HG02938 (cell line): ENCODE results near the gene TAS2R40.

Source experiments
- ATAC-seq: cut with Tn5 transposase; IDR thresholded peaks from one replicate; pipeline ENCODE4 v1.9.1; 2021; ENCODE audit warnings: mild to moderate bottlenecking, moderate library complexity; ENCODE audit not compliant: unreplicated experiment

TAS2R40 gene

DNA sequence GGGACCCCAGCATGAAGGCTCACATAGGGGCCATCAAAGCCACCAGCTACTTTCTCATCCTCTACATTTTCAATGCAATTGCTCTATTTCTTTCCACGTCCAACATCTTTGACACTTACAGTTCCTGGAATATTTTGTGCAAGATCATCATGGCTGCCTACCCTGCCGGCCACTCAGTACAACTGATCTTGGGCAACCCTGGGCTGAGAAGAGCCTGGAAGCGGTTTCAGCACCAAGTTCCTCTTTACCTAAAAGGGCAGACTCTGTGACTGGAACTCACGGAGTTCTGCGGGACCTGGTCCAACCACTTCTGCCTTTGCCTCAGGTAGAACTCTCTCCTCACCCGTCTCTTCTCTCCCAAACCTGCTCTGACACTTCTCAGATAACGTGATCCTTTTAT lies 945 bp downstream of the TAS2R40 start:
- ATAC-seq = no peak

GRCh38 chr7:143223784-143224183 lies 1.9 kb downstream of the TAS2R40 start:
- no peak for ATAC-seq

DNA sequence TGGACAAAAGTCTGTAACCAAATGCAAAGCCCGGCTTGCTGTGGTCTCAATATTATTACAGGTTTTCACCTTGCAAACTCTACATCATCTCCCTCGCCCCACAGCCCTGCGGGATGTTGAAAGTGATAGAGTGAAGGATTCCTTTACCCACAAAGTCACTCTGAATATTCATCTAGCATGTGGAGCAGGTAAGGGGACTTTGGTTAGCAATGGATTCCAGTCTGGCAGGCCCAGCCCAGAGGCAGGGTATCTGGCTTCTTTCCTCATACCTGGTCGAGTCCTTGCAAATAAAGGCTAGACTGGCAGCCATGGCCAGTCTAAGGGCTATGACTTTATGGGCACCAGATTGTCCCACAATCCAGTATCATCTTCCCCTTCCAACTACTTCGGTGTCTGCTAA lies 3.2 kb downstream of the TAS2R40 start:
- no peak for ATAC-seq

DNA sequence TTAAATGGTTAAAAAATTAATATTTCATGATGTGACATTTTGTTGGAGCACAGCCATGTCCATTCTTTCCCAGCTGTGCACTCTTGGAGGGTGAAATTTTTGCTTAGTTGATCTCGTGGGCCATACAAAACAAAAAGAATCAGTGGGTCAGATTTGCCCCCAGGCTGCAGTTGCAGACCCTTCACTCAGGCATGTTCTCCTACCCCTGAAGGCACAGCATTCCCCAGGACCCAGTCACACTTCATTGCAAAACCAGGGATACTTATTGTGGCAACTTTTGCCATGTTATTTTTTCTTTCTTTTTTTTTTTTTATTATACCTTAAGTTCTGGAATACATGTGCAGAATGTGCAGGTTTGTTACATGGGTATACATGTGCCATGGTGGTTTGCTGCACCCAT lies 6.0 kb downstream of the TAS2R40 start:
- no peak for ATAC-seq

DNA sequence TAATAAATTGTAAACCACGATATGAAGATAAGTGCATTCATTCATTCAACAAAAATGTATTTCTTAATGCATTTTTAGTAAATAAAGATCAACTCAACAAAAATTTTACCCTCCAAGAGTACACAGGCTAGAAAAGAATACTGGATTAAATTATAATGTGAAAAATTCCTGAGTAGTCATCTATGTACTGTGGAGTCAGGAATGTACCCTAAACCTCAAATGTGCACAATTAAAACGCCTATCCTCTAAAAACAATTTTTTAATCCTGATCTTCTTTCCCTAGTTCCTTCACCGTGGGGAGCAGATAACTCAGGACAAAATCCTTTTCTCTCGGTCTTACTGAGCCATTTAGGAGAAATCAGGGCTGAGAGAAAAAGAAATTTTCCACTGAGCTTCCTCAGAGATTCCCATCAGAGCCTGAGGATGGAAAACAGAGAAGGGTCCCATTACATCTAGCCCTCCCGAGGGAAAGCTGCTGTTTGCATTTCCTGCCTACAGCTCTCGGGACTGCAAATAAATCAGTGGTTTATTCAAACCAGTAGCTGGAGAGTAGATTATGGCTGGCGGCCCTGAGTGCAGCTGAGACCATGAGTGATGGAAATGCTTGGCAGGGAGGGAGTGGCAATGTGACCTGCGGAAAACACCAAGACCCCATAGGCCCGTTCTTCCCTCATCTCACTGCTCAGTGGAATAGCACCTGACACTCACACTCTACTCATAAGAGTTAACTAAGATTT lies 7.4 kb downstream of the TAS2R40 start:
- ATAC-seq = no peak

DNA sequence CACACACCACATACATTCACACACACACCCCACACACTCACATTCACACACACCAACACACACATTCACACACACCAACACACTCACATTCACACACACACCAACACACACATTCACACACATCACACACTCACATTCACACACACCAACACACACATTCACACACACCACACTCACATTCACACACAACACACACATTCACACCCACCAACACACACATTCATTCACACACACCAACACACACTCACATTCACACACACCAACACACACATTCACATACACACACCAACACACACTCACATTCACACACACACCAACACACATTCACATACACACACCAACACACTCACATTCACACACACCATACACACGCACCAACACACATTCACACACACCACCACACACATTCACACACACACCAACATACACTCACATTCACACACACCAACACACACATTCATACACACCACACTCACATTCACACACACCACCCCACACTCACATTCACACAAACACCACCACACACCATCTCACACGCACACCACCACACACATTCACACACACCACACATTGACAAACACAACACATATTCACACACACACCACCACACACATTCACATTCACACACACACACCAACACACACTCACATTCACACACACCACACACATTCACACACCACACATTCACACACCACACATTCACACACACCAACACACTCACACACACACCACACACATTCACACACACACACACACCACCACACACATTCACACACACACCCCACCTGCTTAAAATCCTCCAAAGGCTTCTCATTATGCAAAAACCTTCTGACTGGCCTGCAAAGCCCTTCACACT lies 9.0 kb downstream of the TAS2R40 start:
- no peak for ATAC-seq

DNA sequence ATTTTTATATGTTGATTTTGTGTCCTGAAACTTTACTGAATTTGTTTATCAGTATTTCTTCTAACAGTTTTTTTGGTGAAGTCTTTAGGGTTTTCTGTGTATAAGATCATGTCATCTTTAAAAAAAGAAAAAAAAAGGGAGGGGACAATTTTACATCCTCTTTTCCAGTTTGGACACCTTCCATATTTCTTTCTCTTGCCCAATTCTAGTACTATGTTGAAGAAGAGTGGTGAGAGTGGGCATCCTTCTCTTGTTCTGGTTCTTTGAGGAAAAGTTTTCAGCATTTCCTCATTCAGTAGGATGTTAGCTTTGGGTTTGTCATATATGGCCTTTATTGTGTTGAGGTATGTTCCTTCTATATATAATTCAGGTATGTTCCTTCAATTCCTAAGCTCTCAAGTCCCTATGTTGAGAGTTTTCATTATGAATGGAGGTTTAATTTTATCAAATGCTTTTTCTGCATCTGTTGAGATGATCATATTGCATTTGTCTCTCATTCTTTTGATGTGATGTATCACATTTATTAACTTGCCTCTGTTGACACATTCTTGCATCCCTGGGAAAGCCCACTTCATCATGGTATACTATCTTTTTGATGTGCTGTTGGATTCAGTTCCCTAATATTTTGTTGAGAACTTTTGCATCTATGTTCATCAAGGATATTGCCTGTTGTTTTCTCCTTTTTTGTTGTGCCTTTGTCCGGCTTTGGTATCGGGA lies 12.1 kb downstream of the TAS2R40 start:
- ATAC-seq = no peak

DNA sequence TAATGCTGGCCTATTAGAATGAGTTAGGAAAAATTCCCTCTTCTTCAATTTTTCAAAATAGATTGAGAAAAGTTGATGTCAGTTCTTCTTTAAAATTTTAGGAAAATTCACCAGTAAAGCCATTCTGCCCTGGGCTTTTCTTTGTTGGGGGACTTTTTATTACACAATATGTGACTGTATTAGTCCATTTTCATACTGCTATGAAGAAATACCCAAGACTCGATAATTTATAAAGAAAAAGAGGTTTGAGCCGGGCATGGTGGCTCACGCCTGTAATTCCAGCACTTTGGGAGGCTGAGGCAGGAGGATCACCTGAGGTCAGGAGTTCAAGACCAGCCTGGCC lies 12.7 kb downstream of the TAS2R40 start:
- ATAC-seq = no peak

DNA sequence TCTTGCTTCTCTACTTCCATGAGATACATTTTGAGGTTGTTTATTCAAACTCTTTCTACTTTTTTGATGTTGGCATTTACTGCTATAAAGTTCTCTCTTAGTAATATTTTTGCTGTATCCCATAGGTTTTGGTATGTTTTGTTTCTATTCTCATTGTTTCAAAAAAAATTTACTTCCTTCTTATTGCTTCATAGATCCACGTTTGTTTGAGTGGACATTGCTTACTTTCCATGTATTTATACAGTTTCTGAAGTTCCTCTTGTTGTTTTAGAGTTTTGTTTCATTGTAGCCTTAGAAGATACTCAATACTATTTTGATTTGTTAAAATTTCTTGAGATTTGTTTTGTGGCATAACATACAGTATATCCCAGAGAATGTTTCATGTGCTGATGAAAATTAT lies 13.7 kb downstream of the TAS2R40 start:
- no peak for ATAC-seq

- ATAC-seq = no peak
Measured at GRCh38 chr7:143236408-143236990, 14.7 kb downstream of the TAS2R40 start.

- no peak for ATAC-seq
Measured at GRCh38 chr7:143237366-143237765, 15.5 kb downstream of the TAS2R40 start.

GRCh38 chr7:143238289-143238980 lies 16.6 kb downstream of the TAS2R40 start:
- ATAC-seq = no peak

DNA sequence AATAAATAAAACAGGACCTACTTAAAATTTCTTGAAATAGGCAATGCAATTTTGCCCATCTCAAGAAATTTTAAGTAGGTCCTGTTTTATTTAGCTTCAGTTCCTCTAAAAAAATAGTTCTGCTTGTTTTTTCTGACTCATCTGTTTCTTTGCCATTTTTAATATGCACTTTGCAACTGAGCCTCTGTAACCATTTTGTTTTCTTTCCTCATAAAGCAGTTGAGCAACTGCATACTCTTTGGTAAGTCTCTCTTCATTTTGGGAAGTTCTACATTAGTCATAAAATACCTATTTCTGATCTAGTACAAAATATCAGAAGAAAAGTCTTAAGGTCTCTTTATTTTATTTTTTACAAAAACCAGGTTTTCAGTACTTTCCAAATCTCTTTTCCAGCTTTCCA lies 18.0 kb downstream of the TAS2R40 start:
- ATAC-seq = no peak

- peak; percentile 94 for ATAC-seq
Measured at GRCh38 chr7:143240291-143241168, 18.7 kb downstream of the TAS2R40 start.

DNA sequence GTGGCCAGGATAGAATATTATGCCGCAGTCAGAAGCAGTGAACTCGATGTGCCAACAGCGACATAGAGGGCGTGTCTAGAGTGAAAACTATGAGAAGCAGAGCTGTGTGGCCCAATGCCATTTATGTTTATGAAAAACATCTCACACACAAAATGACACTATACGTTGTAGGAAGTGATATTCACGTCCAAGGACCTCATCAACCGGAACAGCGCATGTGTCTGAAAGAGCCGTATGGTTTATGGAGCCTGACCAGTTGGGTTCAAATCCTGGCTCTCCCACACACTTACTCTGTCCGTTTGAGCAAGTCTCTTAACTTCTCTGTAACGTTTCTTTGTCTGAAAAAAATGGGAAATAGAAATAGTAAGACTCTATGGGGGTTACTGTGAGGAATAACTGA lies 20.5 kb downstream of the TAS2R40 start:
- no peak for ATAC-seq

DNA sequence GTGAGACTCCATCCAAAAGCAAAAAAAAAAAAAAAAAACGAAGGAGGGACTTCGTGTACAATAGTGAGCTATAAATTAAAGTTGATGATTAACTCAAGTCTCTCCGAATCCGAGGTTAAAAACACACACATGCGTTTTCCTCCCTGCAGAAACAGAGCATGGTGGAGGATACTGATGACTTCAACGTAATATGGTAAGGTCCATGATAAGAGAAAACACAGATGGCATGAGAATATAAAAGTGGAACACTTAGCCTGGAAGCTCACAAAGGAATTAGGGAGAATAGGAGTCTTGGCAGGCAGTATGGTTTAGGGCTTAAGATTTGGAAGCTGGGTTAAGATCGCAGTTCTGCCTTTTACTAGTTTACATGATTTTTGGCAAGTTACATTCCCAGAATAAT lies 21.3 kb downstream of the TAS2R40 start:
- no peak for ATAC-seq

- no peak for ATAC-seq
Measured at GRCh38 chr7:143243614-143244013, 21.8 kb downstream of the TAS2R40 start.

GRCh38 chr7:143244321-143244720 lies 22.5 kb downstream of the TAS2R40 start:
- no peak for ATAC-seq

DNA sequence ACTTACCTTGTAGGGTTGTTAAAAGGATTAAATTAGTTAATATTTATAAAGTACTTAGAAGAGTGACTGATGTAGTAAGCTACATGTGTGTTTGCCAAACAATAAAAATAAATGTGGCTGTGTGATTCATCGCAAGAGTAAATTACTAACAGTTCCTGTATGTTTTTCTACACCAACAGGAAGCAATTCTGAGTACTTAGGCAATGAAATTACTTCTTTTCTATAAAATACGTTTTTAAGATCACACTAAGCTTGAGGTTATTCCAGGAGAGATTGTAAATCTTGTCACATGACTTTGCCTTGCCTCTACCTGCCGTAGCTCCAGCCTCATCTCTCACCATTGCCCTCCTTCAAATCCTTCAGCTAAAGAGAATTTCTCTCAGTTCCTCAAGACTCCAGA lies 23.3 kb downstream of the TAS2R40 start:
- no peak for ATAC-seq

DNA sequence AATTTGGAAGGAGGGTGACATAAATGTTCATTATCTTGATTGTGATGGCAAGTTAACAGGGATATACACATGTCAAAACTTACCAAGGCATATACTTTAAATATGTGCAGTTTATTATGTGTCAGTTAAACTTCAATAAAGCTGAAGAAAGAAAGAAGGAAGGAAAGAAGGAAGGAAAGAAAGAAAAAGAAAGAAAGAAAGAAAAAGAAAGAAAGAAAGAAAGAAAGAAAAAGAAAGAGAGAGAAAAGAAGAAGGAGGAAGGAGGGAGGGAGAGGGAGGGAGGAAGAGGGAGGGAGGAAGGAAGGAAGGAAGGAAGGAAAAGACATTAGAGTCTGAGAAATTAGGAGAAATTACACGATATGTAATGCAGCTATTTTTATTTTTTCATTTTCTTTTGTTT lies 25.5 kb downstream of the TAS2R40 start:
- no peak for ATAC-seq
